HG02943 (cell line): ENCODE data around the gene OSMR.
"Not testable (repeated sequence)": the region's sequence is repeated elsewhere in the genome, so short reads cannot be mapped to it uniquely, and the experiment has no call there.

ENCODE experiments used
- ATAC-seq: cut with Tn5 transposase; IDR thresholded peaks from one replicate; pipeline ENCODE4 v1.9.1; 2021; ENCODE audit warnings: mild to moderate bottlenecking, low read depth, moderate library complexity; ENCODE audit not compliant: unreplicated experiment

OSMR gene

DNA sequence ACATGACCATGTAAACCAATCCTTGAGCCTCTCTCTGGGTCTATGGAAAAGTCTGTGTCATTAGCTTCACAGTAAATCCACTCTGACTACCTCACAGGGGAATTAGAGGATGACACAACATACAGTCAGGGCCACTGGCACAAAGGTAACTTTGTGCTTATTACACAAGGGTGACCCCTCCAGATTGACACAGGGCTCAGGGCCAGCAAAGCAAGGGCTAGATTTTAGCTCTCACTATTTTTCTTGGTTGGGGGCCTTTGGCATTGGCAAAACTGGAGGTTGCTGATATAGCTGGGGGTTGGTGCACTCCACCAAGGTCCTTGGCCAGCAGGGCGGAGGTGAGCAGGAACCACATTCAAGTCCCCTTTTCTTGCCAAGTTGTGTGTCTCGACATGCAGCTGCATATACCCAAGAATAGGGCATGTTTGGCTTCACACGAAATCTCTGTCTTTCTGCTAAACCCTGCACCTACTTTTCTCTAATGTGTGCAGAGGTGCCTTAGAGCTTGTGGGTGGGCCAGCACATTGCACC is 15.2 kb upstream of the OSMR start:
- ATAC-seq: no peak

DNA sequence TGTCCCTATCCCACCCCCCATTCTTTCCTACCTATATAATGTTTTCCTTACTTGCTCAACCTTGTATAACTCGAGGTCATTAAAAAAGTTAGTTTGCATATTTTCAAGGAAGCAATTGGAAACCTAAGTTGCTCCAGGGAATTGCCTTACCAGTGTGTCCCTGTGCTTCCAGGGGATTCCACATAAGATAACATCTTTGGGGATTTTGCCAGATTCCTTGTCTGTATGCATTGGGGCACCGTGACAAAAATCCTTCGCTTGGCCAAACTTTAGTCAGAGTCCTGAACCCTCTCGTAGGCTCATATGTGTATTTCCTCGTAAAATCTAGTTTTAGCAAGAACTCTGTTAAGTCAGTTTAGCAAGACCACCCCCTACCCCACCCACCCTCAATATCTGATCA is 14.7 kb upstream of the OSMR start:
- no peak for ATAC-seq

DNA sequence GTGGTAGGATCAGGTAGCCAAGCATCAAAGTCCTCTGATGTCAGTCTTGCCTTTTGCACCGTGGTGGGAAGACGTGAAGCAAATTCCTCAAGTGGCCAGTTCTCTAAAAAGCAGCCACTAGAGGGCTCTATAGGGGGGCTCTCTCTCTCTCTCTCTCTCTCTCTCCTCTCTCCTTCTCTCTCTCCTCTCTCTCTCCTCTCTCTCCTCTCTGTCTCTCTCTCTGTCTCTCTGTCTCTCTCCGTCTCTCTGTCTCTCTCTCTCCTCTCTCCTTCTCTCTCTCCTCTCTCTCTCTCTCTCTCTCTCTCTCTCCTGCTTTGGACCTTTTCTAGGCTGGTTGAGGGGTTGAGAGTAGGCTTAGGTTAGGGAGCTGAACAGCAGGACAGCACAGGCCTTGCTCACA is 13.9 kb upstream of the OSMR start:
- no peak for ATAC-seq

DNA sequence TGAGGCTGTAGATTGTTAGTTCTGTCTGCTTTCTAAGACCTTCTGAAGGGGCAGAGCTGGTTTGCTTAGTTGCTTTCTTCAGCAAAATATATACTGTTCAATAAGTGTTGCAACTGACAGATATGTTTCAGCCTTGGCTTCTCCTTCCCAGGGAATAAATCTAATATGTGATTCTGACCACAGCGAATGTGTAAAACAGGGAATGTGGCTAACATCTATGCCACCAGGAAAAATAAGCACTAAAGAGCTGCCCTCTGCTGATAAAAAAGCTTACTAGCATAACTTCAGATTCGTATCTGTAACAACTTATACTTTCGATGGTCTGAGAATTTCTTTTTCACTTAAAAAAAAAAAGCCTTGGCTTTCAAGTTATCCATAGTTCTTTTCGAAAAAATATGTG is 13.0 kb upstream of the OSMR start:
- no peak for ATAC-seq

DNA sequence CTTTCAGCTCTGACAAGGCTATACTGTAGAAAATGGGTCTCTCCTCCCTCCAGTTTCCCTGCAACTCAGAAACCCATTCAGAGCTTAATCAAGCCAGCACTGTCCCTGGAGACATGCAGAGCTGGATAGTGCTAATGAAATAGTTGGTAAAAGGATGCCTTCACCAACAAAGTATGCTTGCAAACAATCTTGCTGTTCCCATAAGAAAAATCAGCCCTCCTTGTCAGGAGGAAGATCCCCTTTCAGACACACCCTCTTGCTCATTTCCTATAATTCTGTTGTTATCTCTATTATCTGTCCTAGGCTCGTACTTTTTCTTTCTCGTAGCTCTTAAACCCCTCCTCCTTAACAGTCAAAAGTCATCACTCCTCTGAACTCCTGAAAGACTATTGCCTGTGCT is 9.9 kb upstream of the OSMR start:
- ATAC-seq: no peak

DNA sequence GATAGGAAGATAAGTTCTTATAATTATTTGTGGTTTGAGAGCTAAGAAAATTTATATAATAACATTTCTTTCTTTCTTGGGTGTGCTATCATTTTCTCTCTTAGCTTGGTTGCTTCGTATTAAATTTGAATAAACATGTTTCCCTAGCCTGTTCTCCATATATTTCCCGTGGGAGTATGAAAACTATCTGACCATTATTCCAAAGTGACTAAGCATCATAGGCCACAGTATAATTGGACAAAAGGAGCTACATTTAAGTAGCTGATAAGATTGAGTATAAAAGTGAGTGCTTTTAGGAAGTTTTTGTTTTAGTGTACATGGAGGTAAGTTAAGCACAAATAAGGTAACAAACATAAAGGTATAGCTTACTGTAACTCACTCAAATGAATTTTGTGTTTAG is 8.4 kb upstream of the OSMR start:
- ATAC-seq: no peak

DNA sequence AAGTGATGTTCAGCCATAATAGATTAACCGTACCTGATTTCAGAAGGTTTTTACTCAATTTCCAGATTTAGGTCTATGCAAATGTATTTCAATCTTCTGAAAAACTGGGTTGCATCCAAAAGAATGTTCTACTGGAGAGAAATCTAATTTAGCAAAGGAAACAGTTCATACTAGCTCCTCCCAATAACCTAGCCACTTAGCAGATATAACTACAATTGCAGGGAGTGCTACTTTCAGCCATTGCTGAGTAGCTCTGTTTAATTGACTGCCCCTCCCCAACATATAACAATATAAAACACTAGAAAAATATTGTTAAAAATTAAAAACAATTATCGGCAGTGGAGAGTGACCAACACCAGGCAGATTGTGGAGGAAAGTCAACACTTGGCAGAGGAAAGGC is 7.9 kb upstream of the OSMR start:
- no peak for ATAC-seq

DNA sequence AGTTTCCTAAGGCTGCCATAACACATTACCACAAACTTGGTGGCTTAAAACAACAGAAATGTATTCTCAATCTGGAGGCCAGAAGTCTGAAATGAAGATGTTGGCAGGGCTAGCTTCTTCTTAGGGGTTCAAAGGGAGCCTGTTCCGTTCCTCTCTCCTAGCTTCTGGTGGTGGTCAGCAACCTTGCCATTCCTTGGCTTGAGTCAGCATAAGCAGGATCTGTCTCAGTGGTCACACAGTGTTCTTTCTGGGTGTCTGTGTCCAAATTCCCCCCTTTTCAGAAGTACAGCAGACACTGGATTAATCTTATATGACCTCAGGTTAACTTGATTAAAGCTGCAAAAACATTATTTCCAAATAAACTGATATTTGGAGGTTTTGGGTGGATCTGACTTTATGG is 2.1 kb upstream of the OSMR start:
- ATAC-seq: no peak

DNA sequence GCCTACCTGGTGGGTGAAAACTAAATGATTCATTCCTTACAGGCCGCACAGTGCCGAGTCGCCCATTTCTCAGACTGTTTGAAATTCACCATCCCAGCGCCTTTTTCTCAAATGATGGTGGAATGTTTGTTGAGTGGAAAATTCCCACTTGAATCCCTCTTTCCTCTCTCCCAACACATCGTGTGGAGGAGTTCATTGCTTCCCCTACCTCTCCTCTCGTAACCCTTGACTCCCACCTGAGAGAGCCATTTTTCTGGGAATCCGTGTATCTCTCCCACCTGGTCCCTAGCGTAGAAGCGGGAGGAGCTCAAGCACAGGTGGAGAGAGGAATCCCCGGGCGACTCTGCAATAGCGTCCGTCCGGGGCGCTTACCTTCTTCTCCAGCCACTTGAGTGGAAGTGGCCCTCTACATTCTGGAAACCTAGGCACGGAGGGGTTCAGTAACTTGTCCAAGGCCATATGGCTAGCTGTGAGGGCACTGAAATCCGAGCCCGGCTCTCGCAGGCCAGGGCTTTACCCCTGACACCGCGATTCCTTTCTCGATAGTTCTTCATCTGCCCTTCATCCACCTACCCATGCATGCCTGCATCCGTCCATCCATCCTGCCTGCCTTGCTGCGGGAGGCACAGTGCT is 683 bp downstream of the OSMR start:
- no peak for ATAC-seq

DNA sequence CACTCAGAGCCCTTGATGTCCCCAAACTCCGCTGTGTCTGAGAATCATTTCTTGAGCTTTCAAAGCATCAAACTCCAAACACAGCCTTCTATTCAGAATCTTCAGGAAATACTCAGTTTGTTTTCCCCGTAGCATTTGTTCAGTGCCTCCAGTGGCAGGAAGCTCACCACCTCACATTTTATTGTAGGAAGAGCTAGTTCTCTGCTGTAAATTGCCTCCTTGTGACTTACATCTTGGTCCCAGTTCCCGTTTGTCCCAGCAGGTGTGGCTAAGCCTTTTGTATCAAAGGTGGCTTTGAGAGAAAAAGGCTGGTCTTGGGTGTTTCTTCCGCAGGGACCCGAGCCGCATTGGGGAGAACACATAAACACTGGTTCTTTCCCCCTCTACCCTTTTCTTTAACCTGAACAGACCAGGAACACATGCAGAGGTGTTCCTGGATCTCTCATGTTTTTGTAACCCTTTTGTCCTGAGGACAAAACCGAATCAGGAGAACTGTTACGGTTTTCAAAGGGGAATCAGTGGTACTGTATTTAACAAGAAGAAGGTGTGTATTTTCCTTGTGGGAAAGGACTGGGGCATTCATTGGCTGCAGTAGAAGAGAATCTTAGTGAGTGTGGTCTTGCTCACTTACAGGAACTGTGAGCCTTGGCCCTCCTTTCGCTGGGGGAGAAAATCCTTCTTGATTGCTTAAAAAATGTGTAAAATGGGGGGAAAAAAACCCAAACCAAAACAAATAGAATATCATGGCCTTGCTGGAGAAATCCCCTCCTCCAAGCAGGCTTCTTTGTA is 1.9 kb downstream of the OSMR start:
- ATAC-seq: no peak

DNA sequence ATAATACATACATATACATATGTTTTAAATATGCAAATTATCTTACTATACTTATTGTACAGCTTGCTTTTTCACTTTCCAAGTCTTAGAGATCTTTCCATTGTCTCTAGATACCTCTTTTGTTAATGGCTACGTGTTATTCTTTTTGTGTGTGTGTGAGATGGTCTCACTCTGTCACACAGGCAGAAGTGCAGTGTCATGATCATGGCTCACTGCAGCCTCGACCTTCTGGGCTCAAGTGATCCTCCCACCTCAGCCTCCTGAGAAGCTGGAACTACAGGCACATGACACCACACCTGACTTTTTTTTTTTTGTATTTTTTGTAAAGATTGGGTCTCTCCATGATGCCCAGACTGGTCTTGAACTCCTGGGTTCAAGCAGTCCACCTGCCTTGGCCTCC is 2.8 kb downstream of the OSMR start:
- ATAC-seq: no peak

DNA sequence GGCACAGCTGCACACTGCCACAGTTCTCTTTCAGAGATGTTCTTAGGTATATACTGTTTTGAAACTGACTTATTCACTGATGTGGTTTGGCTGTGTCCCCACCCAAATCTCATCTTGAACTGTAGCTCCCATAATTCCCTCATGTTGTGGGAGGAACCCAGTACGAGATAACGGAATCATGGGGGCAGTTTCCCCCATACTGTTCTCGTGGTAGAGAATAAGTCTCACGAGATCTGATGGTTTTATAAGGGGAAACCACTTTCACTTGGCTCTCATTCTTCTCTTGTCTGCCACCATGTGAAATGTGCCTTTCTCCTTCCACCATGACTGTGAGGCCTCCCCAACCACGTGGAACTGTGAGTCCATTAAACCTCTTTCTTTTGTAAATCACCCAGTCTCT is 5.8 kb downstream of the OSMR start:
- not testable (repeated sequence) for ATAC-seq

DNA sequence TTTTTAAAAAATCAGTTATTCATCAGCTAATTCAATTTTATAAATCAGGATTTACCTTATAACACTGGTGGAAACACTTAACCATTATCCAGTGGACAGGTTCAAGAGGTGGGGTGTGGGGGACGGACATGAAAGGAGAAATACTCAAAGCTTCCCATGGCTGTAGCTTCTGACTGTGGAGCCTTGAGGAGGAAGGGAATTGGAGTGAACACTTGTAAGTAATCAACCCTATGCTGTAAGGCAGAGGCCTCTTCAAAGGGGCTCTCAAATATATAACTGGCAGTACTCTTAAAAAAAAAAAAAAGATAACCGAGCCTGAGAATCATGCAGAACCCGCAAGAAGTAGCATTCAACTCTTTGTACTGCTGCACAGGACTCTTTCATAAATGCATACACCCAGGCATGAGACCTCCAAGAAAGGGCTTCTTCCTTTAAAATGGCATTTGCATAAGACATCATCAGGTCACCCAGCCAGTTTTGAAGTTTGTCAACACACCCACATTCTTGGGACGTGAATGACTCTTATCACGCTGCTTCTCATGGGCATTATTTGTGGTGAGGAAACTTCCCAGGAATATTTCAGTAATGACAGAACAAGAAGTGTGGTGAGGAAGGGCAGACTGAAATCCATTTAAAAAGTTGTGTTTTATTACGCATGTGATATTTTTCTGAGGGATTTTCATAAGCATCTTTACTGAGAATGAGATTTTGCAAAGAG is 8.1 kb downstream of the OSMR start:
- no peak for ATAC-seq

DNA sequence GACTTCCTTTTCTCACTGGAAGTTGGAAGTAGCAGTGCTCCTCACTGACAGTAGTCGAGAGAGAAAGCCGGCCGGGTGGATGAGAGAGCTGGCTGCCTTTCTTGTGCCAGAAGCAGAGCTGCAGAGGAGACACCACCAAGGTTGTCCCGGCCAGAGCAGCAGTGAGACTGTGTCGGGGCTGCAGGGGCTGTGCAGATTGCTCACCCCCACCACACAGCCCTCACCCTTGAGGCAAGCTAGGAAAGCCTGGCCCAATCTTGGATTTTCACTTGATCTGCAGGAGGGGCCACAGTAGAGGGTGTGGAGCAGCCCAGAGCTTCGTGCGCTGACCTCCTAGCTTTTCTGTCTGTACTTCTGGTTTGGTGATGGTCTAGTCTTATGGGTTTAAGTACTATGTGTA is 9.1 kb downstream of the OSMR start:
- ATAC-seq: no peak

DNA sequence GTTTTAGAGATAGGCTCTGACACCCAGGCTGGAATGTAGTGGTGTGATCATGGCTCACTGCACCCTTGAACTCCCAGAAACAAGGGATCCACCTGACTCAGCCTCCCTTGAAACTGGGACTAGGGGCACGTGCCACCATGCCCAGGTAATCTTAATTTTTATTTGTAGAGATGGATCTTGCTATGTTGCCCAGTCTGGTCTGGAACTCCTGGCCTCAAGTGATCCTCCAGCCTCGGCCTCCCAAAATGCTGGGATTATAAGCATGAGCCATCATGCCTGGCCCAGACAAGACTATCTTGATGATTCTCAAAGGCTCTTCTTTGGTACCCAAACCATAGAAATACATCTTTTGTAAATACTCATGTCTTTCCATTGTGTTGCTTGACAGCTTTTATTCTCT is 10.8 kb downstream of the OSMR start:
- ATAC-seq: no peak

DNA sequence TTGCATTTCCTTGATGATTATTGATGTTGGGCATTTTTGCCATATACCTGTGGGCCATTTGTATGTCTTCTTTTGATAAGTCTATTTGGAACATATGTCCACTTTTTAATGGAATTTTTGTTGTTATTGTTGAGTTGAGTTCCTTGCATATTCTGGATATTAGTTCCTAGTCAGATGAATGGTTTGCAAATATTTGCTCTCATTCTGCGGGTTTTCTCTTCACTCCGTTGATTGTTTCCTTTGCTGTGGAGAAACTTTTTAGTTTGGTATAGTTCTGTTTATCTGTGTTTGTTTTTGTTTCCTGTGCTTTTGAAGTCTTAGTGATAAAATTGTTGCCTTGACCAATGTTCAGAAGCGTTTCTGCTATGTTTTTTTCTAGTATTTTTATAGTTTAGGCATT is 13.0 kb downstream of the OSMR start:
- no peak for ATAC-seq

DNA sequence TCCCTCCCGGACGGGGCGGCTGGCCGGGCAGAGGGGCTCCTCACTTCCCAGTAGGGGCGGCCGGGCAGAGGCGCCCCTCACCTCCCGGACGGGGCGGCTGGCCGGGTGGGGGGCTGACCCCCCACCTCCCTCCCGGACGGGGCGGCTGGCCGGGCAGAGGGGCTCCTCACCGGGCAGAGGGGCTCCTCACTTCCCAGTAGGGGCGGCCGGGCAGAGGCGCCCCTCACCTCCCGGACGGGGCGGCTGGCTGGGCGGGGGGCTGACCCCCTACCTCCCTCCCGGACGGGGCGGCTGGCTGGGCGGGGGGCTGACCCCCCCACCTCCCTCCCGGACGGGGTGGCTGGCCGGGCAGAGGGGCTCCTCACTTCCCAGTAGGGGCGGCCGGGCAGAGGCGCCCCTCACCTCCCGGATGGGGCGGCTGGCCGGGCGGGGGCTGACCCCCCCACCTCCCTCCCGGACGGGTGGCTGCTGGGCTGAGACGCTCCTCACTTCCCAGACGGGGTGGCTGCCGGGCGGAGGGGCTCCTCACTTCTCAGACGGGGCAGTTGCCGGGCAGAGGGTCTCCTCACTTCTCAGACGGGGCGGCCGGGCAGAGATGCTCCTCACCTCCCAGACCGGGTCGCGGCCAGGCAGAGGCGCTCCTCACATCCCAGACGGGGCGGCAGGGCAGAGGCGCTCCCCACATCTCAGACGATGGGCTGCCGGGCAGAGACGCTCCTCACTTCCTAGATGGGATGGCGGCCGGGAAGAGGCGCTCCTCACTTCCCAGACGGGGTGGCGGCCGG is 16.4 kb downstream of the OSMR start:
- not testable (repeated sequence) for ATAC-seq

DNA sequence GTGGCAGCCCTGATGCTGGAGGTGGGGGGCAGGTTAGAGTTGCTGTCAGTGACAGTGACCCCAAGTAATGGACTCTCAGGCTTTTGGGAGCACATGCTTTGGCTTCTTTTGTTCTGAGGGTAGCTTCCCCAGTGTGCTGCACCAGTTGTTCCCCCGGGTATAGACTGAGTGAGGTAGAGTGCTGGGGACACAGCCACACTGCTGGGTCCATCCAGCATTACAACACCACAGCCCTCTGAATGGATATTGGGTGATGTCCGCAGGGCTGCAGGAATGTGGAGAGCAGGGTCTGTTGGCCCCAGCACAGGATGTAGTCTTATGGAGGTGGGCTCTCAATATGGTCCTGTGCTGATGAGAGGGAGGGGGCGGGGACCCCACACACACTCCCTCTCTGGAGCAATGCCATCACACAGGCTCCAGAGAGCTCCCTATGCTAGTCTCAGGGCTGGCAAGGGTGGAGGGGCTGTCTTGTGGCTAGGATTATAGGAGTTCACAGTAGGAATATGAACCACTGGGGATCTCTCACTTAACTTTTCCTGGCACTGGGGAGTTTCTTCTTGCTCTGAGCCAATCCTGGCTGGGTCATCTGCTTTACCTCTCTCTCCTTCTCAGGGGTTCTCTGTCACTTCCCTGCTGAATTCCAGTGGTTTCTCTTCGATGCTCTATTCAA is 20.7 kb downstream of the OSMR start:
- no peak for ATAC-seq

DNA sequence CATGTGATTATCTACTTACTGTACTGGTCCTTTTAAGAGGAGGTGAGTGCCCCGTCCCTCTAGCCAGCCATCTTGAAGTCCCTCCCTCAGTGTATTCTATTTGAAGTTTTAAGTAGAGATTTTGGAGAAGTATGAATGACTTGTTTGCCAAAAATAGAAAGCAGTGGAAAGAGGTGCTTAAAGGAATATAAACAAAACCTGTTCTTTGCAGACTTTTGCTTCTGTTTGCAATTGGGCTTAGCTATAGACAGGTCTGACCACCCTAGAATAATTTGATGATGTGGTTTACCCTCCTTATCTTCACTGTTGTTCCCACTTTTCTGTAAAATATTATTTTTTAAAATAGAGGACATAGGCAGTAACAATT is 21.2 kb downstream of the OSMR start:
- ATAC-seq: no peak

DNA sequence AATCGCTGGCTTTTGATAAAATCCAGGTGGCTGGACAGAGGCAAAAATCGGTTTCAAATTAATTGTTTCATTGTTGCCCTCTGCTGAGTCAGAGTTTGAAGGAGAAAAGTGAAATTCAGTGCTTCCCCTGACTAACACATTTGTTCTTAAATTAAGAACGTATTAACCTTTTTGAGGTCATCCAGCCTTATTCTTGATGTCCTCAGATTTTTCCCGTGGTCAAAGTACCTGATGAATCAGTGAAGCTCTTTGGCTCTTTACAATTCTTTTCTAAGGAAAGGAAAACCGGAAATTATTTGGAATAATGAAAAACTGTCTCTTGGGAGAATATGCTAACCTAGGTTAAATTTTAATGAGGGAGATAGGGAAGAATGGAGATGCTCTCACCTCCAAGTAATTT is 21.6 kb downstream of the OSMR start:
- no peak for ATAC-seq
